Body of pancreas (tissue), 4 donors: Measurements from ENCODE around the gene SLC22A23. TPM values are rescaled to one million over a fixed set of nuclear protein-coding genes. Genes with fewer than 3 reads are reported as not detected.
A peak's percentile ranks its signal among the peaks of the same experiment; 100 is the strongest.

Source experiments
- ATAC-seq: fragments of 150-250 bp; one replicate; pipeline ENCODE4 v1.9.1; 2016
- DNase-seq, 4 donors: peaks; one replicate each; pipeline ENCODE4 v3.0.0-alpha.2; 2019
- H3K27ac ChIP-seq, 4 donors: fragments of 200-600 bp; sonication (generic); 1 replicate in 3 of 4; 2 replicates in 1 of 4; pipeline versions ENCODE4 v1.5.1 to v1.6.1; 2016 to 2019; ENCODE audit warnings: mild to moderate bottlenecking in 1 of 4, mixed read lengths in 1 of 4, moderate library complexity in 1 of 4
- H3K27me3 ChIP-seq, 2 donors: fragments of 200-600 bp; sonication (generic); one replicate each; pipeline ENCODE4 v1.6.0; 2016; ENCODE audit warnings: mild to moderate bottlenecking in 1 of 2
- H3K36me3 ChIP-seq, 2 donors: fragments of 200-600 bp; sonication (generic); replicated peaks in 1 of 2; 2 replicates each; pipeline ENCODE4 v1.5.1; 2016; ENCODE audit warnings: low read depth in 2 of 2; ENCODE audit not compliant: insufficient read depth in 1 of 2
- H3K4me1 ChIP-seq: fragments of 200-600 bp; sonication (generic); one replicate; pipeline ENCODE4 v1.6.0; 2016
- H3K4me3 ChIP-seq, 2 donors: fragments of 200-600 bp; sonication (generic); 1 replicate in 1 of 2; 2 replicates in 1 of 2; pipeline ENCODE4 v1.5.1; 2016 to 2019
- H3K9me3 ChIP-seq, 3 donors: fragments of 200-600 bp; sonication (generic); 1 replicate in 2 of 3; 2 replicates in 1 of 3; pipeline ENCODE4 v1.5.1; 2016
- CTCF ChIP-seq, 7 experiments: fragments of 450-650 bp in 4 of 7; fragments of 200-600 bp in 3 of 7; sonication (generic) in 3 of 7; IDR thresholded peaks; one replicate each; pipeline ENCODE4 v1.5.1; 2016 to 2019; ENCODE audit warnings: antibody characterized with exemption in 7 of 7
- POLR2A ChIP-seq, 3 donors: fragments of 450-650 bp; IDR thresholded peaks; one replicate each; pipeline ENCODE4 v1.6.1; 2016; ENCODE audit warnings: antibody characterized with exemption in 3 of 3, mild to moderate bottlenecking in 2 of 3
- WGBS, 2 donors: methylation state at CpG; one replicate each; pipeline ENCODE4 v1.1.5; 2017; 5-methylcytosine and 5-hydroxymethylcytosine counted together
- intact Hi-C: fragments of 100-400 bp; cut with DNase I; formaldehyde crosslinking; loops from one replicate; pipeline ENCODE4 v1.15.1; 2023
- total RNA-seq, 2 donors: library from RNA; depleted of rRNA; stranded (reverse); fragments of >200 nt; gene quantifications; one replicate each; pipeline ENCODE4 v1.1.0, GENCODE V29; 2016

The SLC22A23 gene
- total RNA-seq, 2 donors from 2014 or later = 20.4 to 32.2 TPM

- Histone ChIP-seq H3K9me3 (no peaks in the 10 kb centered on the region), H3K4me3 (no peak overlapping the region), H3K27me3 (no peaks in the 10 kb centered on the region), H3K27ac (peak overlapping the region; percentile 28 to 91 (median 85)), H3K36me3 (no peaks in the 10 kb centered on the region), H3K4me1 (peaks cover 79% of the 10 kb centered on the region)
- intact Hi-C loops = no loop called here
- no peak for ATAC-seq
- DNase-seq = no peak
- WGBS, 2 donors = 61 to 62% methylated on average over 9 of the region's 9 CpGs
- TF ChIP-seq POLR2A (IDR thresholded peaks at IDR 0.05) = no peak
- TF ChIP-seq CTCF (IDR thresholded peaks at IDR 0.05) = no peak
These were observed 103.5 kb downstream of the SLC22A23 start for GRCh38 chr6:3353213-3353903.

GRCh38 chr6:3352678-3353077, 104.2 kb downstream of the SLC22A23 start:
- H3K27me3 ChIP-seq = no peaks in the 10 kb centered on the region
- WGBS, 2 donors = 20 to 39% methylated on average over 9 of the region's 9 CpGs
- ATAC-seq = no peak
- H3K4me1 ChIP-seq = peaks cover 75% of the 10 kb centered on the region
- H3K27ac ChIP-seq = peak overlapping the region; percentile 28 to 91 (median 85)
- H3K36me3 ChIP-seq = no peaks in the 10 kb centered on the region
- intact Hi-C loops = no loop called here
- no peak for DNase-seq
- H3K9me3 ChIP-seq = no peaks in the 10 kb centered on the region
- H3K4me3 ChIP-seq = no peak overlapping the region
- TF ChIP-seq CTCF (IDR thresholded peaks at IDR 0.05) (no peak), POLR2A (IDR thresholded peaks at IDR 0.05) (no peak)

GRCh38 chr6:3351829-3352524, 104.9 kb downstream of the SLC22A23 start:
- Histone ChIP-seq H3K27ac (peak overlapping the region; percentile 30 to 91 (median 85)), H3K9me3 (no peaks in the 10 kb centered on the region), H3K36me3 (no peaks in the 10 kb centered on the region), H3K4me3 (no peak overlapping the region), H3K27me3 (no peaks in the 10 kb centered on the region), H3K4me1 (peaks cover 68% of the 10 kb centered on the region)
- ATAC-seq (no peak), DNase-seq (no peak)
- 77 to 83% methylated on average over 9 of the region's 9 CpGs for WGBS, 2 donors
- intact Hi-C loops = no loop called here
- no peak for TF ChIP-seq CTCF (IDR thresholded peaks at IDR 0.05)
- TF ChIP-seq POLR2A (IDR thresholded peaks at IDR 0.05) = no peak

GRCh38 chr6:3351105-3351676, 105.7 kb downstream of the SLC22A23 start:
- no peak for DNase-seq
- TF ChIP-seq POLR2A (IDR thresholded peaks at IDR 0.05) (no peak), CTCF (IDR thresholded peaks at IDR 0.05) (no peak)
- Histone ChIP-seq H3K4me3 (no peak overlapping the region), H3K27ac (peak overlapping the region; percentile 30 to 91 (median 85)), H3K4me1 (peaks cover 66% of the 10 kb centered on the region), H3K9me3 (no peaks in the 10 kb centered on the region), H3K36me3 (no peaks in the 10 kb centered on the region), H3K27me3 (no peaks in the 10 kb centered on the region)
- no peak for ATAC-seq
- intact Hi-C loops = no loop called here
- 47 to 54% methylated on average over 15 of the region's 15 CpGs for WGBS, 2 donors
